Panc1 (cell line): ENCODE data around the gene FKBP6. TPM values are rescaled to one million over a fixed set of nuclear protein-coding genes. Genes with fewer than 3 reads are reported as not detected.

Experiments used
- ATAC-seq: fragments of 200-7000 bp; cut with Tn5 transposase; 2 replicates; pipeline ENCODE4 v1.9.1; 2020; ENCODE audit warnings: mild to moderate bottlenecking, moderate library complexity
- BruUV-seq: library from RNA; stranded (reverse); fragments of 400-500 nt; replicated peaks from 2 replicates; lab custom pipeline; 2021; lab: Mats Ljungman, UMichigan
- CTCF ChIA-PET: fragments of 300-600 bp; sonication (Branson Sonifier 250); formaldehyde crosslinking; loops from one replicate; lab custom pipeline; 2022; ENCODE audit warnings: antibody characterized with exemption; lab: Charles Lee
- POLR2A ChIA-PET: fragments of 300-600 bp; sonication (Branson Sonifier 250); formaldehyde crosslinking; loops from one replicate; lab custom pipeline; 2022; ENCODE audit warnings: antibody characterized with exemption; lab: Charles Lee
- DNase-seq: peaks from one replicate; pipeline ENCODE4 v3.0.0-alpha.2; 2010; ENCODE audit warnings: low read depth, low spot score
- H3K27ac ChIP-seq: 2 replicates; pipeline ENCODE4 v1.5.1; 2011; ENCODE audit warnings: mild to moderate bottlenecking, low read length, inconsistent platforms
- H3K27me3 ChIP-seq: fragments of 200-500 bp; sonication (Bioruptor generic); 2 replicates; pipeline ENCODE4 v1.6.0; 2014; ENCODE audit warnings: low read length, inconsistent platforms; ENCODE audit not compliant: control insufficient read depth, insufficient read depth
- H3K36me3 ChIP-seq: fragments of 200-500 bp; sonication (Bioruptor generic); 2 replicates; pipeline ENCODE4 v1.5.1; 2014; ENCODE audit warnings: inconsistent platforms, mild to moderate bottlenecking, low read length, moderate library complexity; ENCODE audit not compliant: control insufficient read depth, insufficient read depth
- H3K4me1 ChIP-seq: 2 replicates; pipeline ENCODE4 v1.5.1; 2011; ENCODE audit warnings: inconsistent platforms, mild to moderate bottlenecking, low read length, moderate library complexity; ENCODE audit not compliant: control insufficient read depth, insufficient read depth
- H3K4me3 ChIP-seq, 2 experiments: 2 replicates each; pipeline ENCODE4 v1.5.1; 2011 to 2012; ENCODE audit warnings: low read depth in 2 of 2, low read length in 2 of 2, mild to moderate bottlenecking in 2 of 2, inconsistent platforms in 1 of 2, moderate library complexity in 1 of 2
- H3K9me3 ChIP-seq: fragments of 200-500 bp; sonication (Bioruptor generic); 2 replicates; pipeline ENCODE4 v1.5.1; 2014; ENCODE audit warnings: low read depth, mild to moderate bottlenecking, inconsistent platforms, low read length, moderate library complexity; ENCODE audit not compliant: control insufficient read depth, insufficient read depth
- POLR2AphosphoS5 ChIP-seq: IDR thresholded peaks from 2 replicates; pipeline ENCODE4 v1.6.1; 2012; ENCODE audit warnings: mild to moderate bottlenecking, low read depth, low read length, moderate library complexity
- REST ChIP-seq, 2 experiments: IDR thresholded peaks; 2 replicates each; pipeline ENCODE4 v1.6.1; 2011 to 2012; ENCODE audit warnings: low read depth in 2 of 2, control low read depth in 1 of 2, low read length in 1 of 2, mild to moderate bottlenecking in 1 of 2, moderate library complexity in 1 of 2; ENCODE audit not compliant: insufficient read depth in 1 of 2
- SIN3A ChIP-seq: IDR thresholded peaks from 2 replicates; pipeline ENCODE4 v1.6.1; 2012; ENCODE audit warnings: low read depth, mild to moderate bottlenecking, low read length, moderate library complexity, borderline replicate concordance; ENCODE audit not compliant: insufficient read depth
- TCF7L2 ChIP-seq: IDR thresholded peaks from 2 replicates; pipeline ENCODE4 v1.6.1; 2011; ENCODE audit warnings: mild to moderate bottlenecking, low read depth, low read length, inconsistent platforms
- in situ Hi-C: cut with HindIII; loops from 2 replicates; pipeline ENCODE4 v1.10.0; 2016; ENCODE audit warnings: low sequenced_read_pairs, low pct_unique_long_range_greater_than_20kb
- intact Hi-C: fragments of 100-400 bp; cut with micrococcal nuclease; formaldehyde crosslinking; loops from one replicate; pipeline ENCODE4 v1.10.0; 2022; ENCODE audit not compliant: unreplicated experiment
- total RNA-seq: library from RNA; stranded (reverse); gene quantifications from one replicate; pipeline ENCODE4 v1.2.1, GENCODE V29; 2021; ENCODE audit not compliant: unreplicated experiment
- TF ChIP-seq, protein P1 (sequence below): fragments of 450-650 bp; IDR thresholded peaks from 2 replicates; pipeline ENCODE4 v1.5.1; 2017; ENCODE audit warnings: mild to moderate bottlenecking

The FKBP6 gene
- total RNA-seq, 1 experiment from 2014 or later: not detected

GRCh38 chr7:73340514-73340913, 12.6 kb downstream of the FKBP6 start:
- H3K9me3 ChIP-seq: no peaks in the 10 kb centered on the region
- ATAC-seq (no peak), DNase-seq (no peak)
- H3K27me3 ChIP-seq: no peaks in the 10 kb centered on the region
- H3K4me1 ChIP-seq: no peaks in the 10 kb centered on the region
- intact Hi-C loops: loop anchor here (5.0 kb wide), 1 partner anchor 112 kb away; no protein-coding TSS in a partner anchor
- ChIA-PET CTCF (interaction anchor here (0.5 kb wide), 1 partner anchor 112 kb away, joined by 6 read pairs; no protein-coding TSS in a partner anchor), POLR2A (interaction anchor here (0.7 kb wide), 1 partner anchor 689 kb away, joined by 3 read pairs; no protein-coding TSS in a partner anchor)
- H3K4me3 ChIP-seq: no peak overlapping the region
- H3K27ac ChIP-seq: no peak overlapping the region
- TF ChIP-seq, protein P1, sequence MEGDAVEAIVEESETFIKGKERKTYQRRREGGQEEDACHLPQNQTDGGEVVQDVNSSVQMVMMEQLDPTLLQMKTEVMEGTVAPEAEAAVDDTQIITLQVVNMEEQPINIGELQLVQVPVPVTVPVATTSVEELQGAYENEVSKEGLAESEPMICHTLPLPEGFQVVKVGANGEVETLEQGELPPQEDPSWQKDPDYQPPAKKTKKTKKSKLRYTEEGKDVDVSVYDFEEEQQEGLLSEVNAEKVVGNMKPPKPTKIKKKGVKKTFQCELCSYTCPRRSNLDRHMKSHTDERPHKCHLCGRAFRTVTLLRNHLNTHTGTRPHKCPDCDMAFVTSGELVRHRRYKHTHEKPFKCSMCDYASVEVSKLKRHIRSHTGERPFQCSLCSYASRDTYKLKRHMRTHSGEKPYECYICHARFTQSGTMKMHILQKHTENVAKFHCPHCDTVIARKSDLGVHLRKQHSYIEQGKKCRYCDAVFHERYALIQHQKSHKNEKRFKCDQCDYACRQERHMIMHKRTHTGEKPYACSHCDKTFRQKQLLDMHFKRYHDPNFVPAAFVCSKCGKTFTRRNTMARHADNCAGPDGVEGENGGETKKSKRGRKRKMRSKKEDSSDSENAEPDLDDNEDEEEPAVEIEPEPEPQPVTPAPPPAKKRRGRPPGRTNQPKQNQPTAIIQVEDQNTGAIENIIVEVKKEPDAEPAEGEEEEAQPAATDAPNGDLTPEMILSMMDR: no peak
- TF ChIP-seq POLR2AphosphoS5 (no peak), TCF7L2 (no peak), SIN3A (no peak), REST (IDR thresholded peaks at IDR 0.05; ENCODE audit: insufficient read depth in 1 of 2, low read depth in 2 of 2, low read length in 1 of 2) (no peak)
- BruUV-seq: no TSS peak
- in situ Hi-C loops: no loop called here
- no peaks in the 10 kb centered on the region for H3K36me3 ChIP-seq

- DNase-seq (no peak), ATAC-seq (no peak)
- Histone ChIP-seq H3K27ac (no peak overlapping the region), H3K4me1 (no peaks in the 10 kb centered on the region), H3K9me3 (no peaks in the 10 kb centered on the region), H3K36me3 (no peaks in the 10 kb centered on the region), H3K27me3 (no peaks in the 10 kb centered on the region), H3K4me3 (no peak overlapping the region)
- no peak for TF ChIP-seq TCF7L2
- TF ChIP-seq SIN3A: no peak
- TF ChIP-seq, protein P1: no peak
- no peak for TF ChIP-seq POLR2AphosphoS5
- no peak for TF ChIP-seq REST (IDR thresholded peaks at IDR 0.05; ENCODE audit: insufficient read depth in 1 of 2, low read depth in 2 of 2, low read length in 1 of 2)
- ChIA-PET POLR2A (no interaction called here), CTCF (interaction anchor here (0.7 to 1.1 kb wide), 3 partner anchors 18 to 104 kb away, joined by 3 read pairs; no protein-coding TSS in a partner anchor)
- in situ Hi-C loops: no loop called here
- intact Hi-C loops: loop anchor here (5.0 kb wide), 1 partner anchor 110 kb away; no protein-coding TSS in a partner anchor
- no TSS peak for BruUV-seq
These were observed 13.9 kb downstream of the FKBP6 start for GRCh38 chr7:73341877-73342276.
